ENCODE data around the gene IRS1.

Gene IRS1

DNA sequence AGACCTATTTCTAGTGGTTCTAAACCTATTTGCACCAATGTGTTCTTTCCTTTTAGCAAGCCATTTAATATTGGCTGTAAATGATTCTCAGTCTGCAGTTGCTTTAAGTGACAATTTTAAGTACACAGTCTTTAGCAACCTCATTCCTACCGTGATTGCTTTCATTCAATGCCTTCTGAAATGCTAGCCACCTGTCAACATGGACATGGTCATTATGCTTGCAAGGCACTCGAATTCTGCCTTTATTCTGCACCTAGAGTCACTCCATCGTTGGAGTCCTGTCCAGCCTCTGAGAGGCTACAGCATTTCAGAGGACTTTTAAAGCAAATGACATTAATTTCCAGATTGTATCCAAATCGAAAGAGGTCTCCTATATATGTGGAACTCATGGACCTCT, 115.1 kb downstream of the IRS1 start:
- Histone ChIP-seq H3K27ac (no peak overlapping the region), H3K27me3 (ENCODE audit: insufficient read depth, low read depth) (no peaks in the 10 kb centered on the region), H3K36me3 (ENCODE audit: insufficient read depth) (no peaks in the 10 kb centered on the region), H3K4me3 (IDR thresholded peaks at IDR 0.05; ENCODE audit: insufficient read depth, low read depth, low read length) (no peak overlapping the region), H2AFZ (ENCODE audit: low read depth) (no peak overlapping the region), H3K79me2 (ENCODE audit: insufficient read depth, low read depth) (no peaks in the 10 kb centered on the region), H3K4me1 (ENCODE audit: low read depth, poor library complexity, severe bottlenecking) (no peaks in the 10 kb centered on the region), H4K20me1 (ENCODE audit: insufficient read depth) (no peaks in the 10 kb centered on the region), H3K9ac (no peak overlapping the region), H3K4me2 (no peak overlapping the region)
- TF ChIP-seq, protein P1, sequence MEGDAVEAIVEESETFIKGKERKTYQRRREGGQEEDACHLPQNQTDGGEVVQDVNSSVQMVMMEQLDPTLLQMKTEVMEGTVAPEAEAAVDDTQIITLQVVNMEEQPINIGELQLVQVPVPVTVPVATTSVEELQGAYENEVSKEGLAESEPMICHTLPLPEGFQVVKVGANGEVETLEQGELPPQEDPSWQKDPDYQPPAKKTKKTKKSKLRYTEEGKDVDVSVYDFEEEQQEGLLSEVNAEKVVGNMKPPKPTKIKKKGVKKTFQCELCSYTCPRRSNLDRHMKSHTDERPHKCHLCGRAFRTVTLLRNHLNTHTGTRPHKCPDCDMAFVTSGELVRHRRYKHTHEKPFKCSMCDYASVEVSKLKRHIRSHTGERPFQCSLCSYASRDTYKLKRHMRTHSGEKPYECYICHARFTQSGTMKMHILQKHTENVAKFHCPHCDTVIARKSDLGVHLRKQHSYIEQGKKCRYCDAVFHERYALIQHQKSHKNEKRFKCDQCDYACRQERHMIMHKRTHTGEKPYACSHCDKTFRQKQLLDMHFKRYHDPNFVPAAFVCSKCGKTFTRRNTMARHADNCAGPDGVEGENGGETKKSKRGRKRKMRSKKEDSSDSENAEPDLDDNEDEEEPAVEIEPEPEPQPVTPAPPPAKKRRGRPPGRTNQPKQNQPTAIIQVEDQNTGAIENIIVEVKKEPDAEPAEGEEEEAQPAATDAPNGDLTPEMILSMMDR (conservative IDR thresholded peaks at IDR 0.05; ENCODE audit: low read depth, low read length): no peak

DNA sequence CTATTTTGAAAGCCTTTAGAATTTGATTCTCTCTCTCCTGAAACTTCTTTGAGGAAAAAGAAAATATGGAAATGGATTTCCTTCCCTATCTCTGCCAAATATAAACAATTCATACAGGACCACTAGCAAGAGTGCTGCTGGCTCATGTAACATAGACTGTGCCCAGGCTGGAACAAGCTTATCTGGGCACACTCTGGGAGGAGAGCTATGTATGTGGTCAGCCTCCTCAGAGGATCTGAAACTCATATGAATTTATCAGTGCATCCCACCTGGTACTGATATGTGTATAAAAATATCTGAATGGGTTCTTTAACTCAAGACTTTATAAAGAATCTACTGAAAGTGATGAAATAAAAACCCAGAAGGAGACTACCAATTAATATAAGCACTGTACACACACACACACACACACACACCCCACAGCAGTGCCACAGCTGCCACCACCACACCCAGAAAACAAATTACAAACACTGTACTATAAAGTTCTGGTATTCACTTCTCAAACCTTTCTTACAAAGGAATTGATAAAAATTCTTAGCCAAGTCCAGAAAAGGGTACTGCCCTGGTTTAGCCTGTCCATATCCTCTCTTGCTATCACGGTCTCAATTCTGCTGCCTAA, 115.6 kb downstream of the IRS1 start:
- no peaks in the 10 kb centered on the region for H4K20me1 ChIP-seq (ENCODE audit: insufficient read depth)
- no peak overlapping the region for H3K9ac ChIP-seq
- H2AFZ ChIP-seq (ENCODE audit: low read depth): no peak overlapping the region
- H3K4me2 ChIP-seq: no peak overlapping the region
- no peaks in the 10 kb centered on the region for H3K79me2 ChIP-seq (ENCODE audit: insufficient read depth, low read depth)
- no peak overlapping the region for H3K27ac ChIP-seq
- no peaks in the 10 kb centered on the region for H3K36me3 ChIP-seq (ENCODE audit: insufficient read depth)
- no peaks in the 10 kb centered on the region for H3K4me1 ChIP-seq (ENCODE audit: low read depth, poor library complexity, severe bottlenecking)
- no peaks in the 10 kb centered on the region for H3K27me3 ChIP-seq (ENCODE audit: insufficient read depth, low read depth)
- TF ChIP-seq, protein P1 (conservative IDR thresholded peaks at IDR 0.05; ENCODE audit: low read depth, low read length): no peak
- no peak overlapping the region for H3K4me3 ChIP-seq (IDR thresholded peaks at IDR 0.05; ENCODE audit: insufficient read depth, low read depth, low read length)

DNA sequence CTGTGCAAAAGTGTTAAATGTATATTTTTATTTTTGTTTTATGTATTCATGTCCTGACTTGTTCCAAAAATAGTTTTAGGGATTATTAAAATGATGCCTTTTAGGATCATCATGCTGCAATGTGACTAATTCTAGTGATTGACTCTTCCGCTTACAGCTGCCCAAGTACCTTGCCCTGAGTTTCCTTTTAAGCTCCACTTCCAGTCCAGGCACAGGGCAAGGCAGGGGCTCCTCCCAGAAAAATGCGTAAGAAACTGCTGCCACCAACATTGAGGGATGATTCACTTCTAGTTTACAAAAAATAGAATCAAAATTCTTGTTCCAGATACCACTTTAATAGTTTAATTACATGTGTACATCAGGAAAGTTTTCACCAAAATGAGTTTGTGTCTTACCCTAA, 116.4 kb downstream of the IRS1 start:
- Histone ChIP-seq H3K27ac (no peak overlapping the region), H3K4me1 (ENCODE audit: low read depth, poor library complexity, severe bottlenecking) (no peaks in the 10 kb centered on the region), H3K27me3 (ENCODE audit: insufficient read depth, low read depth) (no peaks in the 10 kb centered on the region), H3K79me2 (ENCODE audit: insufficient read depth, low read depth) (no peaks in the 10 kb centered on the region), H4K20me1 (ENCODE audit: insufficient read depth) (no peaks in the 10 kb centered on the region), H2AFZ (ENCODE audit: low read depth) (no peak overlapping the region), H3K36me3 (ENCODE audit: insufficient read depth) (no peaks in the 10 kb centered on the region), H3K9ac (no peak overlapping the region), H3K4me3 (IDR thresholded peaks at IDR 0.05; ENCODE audit: insufficient read depth, low read depth, low read length) (no peak overlapping the region), H3K4me2 (no peak overlapping the region)
- TF ChIP-seq, protein P1 (conservative IDR thresholded peaks at IDR 0.05; ENCODE audit: low read depth, low read length): no peak

All from KMS-11 (cell line).